Loucy (cell line): ENCODE data around the gene USP2.

Experiments used
- H2AFZ ChIP-seq: fragments of 200-600 bp; sonication (generic); 2 replicates; pipeline ENCODE4 v1.6.0; 2016; ENCODE audit warnings: antibody characterized with exemption, mild to moderate bottlenecking, low read length, moderate library complexity
- H3F3A ChIP-seq: fragments of 200-600 bp; 2 replicates; pipeline ENCODE4 v1.6.0; 2016; ENCODE audit warnings: antibody characterized with exemption, low read depth, mild to moderate bottlenecking
- H3K27me3 ChIP-seq: fragments of 200-600 bp; sonication (generic); 2 replicates; pipeline ENCODE4 v1.6.1; 2014; ENCODE audit warnings: low read length, mild to moderate bottlenecking; ENCODE audit not compliant: insufficient read depth, poor library complexity, severe bottlenecking
- H3K36me3 ChIP-seq: fragments of 200-600 bp; sonication (generic); 2 replicates; pipeline ENCODE4 v1.6.1; 2016; ENCODE audit warnings: low read length; ENCODE audit not compliant: insufficient read depth
- H3K4me1 ChIP-seq: fragments of 200-600 bp; sonication (generic); 2 replicates; pipeline ENCODE4 v1.5.1; 2014; ENCODE audit warnings: low read length, mild to moderate bottlenecking; ENCODE audit not compliant: insufficient read depth, poor library complexity, severe bottlenecking
- H3K4me2 ChIP-seq: fragments of 200-600 bp; sonication (generic); 2 replicates; pipeline ENCODE4 v1.6.0; 2014; ENCODE audit warnings: antibody characterized with exemption, low read length, low read depth, mild to moderate bottlenecking; ENCODE audit not compliant: poor library complexity, severe bottlenecking
- H3K4me3 ChIP-seq: fragments of 200-600 bp; sonication (generic); 2 replicates; pipeline ENCODE4 v1.5.1; 2014; ENCODE audit warnings: low read length, mild to moderate bottlenecking, mixed read lengths; ENCODE audit not compliant: poor library complexity, severe bottlenecking
- H3K79me2 ChIP-seq: fragments of 200-600 bp; sonication (generic); 2 replicates; pipeline ENCODE4 v1.6.1; 2014; ENCODE audit warnings: low read length; ENCODE audit not compliant: insufficient read depth
- H3K9ac ChIP-seq: fragments of 200-600 bp; sonication (generic); 2 replicates; pipeline ENCODE4 v1.6.0; 2014; ENCODE audit warnings: mild to moderate bottlenecking, low read depth, low read length, moderate library complexity; ENCODE audit not compliant: poor library complexity, severe bottlenecking
- H3K9me2 ChIP-seq: fragments of 200-600 bp; sonication (generic); replicated peaks from 2 replicates; pipeline ENCODE4 v1.6.1; 2016; ENCODE audit warnings: low read depth, low read length, mixed read lengths
- H3K9me3 ChIP-seq: fragments of 200-600 bp; sonication (generic); 2 replicates; pipeline ENCODE4 v1.6.1; 2014; ENCODE audit warnings: mild to moderate bottlenecking, antibody characterized with exemption, low read length, low read depth; ENCODE audit not compliant: insufficient read depth
- H4K20me1 ChIP-seq: fragments of 200-600 bp; sonication (generic); 2 replicates; pipeline ENCODE4 v1.6.0; 2014; ENCODE audit warnings: antibody characterized with exemption, low read length, mild to moderate bottlenecking; ENCODE audit not compliant: insufficient read depth, poor library complexity, severe bottlenecking
- EZH2phosphoT487 ChIP-seq: fragments of 200-600 bp; IDR thresholded peaks from 2 replicates; pipeline ENCODE4 v1.6.1; 2018; ENCODE audit warnings: antibody characterized with exemption, mild to moderate bottlenecking, moderate library complexity, borderline replicate concordance
- TF ChIP-seq, protein P1 (sequence below): fragments of 200-600 bp; sonication (generic); conservative IDR thresholded peaks from 2 replicates; pipeline ENCODE4 v1.5.1; 2014; ENCODE audit warnings: mild to moderate bottlenecking, antibody characterized with exemption, low read length

USP2 gene

DNA sequence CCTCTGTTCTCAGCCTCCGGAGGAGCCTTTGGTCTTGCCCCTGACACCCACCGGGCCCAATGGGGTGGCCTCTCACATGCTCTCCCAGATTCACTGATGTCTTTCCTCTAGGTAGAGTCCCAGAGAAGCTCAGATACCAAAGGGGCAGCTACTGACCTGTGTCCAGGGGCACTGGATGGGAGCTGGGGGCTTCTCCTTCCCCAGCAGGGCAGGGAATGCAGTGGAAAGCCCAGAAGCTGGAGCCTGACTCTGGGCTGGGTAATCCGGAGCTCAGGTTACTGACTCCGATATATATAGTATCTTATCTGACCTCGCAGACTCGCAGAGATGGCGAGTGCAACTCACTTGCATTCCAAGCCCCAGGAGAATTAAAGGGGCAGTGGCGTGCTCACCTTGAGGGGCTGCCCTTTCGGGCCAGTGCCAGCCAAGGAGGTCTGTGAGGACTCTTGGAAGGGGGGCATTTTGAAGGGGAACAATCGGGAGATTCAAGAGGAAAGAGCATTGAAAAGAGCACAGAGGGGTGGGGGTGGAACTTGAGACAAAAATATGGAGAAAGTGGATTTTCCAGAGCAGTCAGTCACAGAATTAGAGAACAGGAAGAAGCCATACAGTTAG, 2.5 kb downstream of the USP2 start:
- Histone ChIP-seq H3K27me3 (no peaks in the 10 kb centered on the region), H3K4me2 (peak overlapping the region; percentile 10), H3K9me3 (no peaks in the 10 kb centered on the region), H2AFZ (no peak overlapping the region), H3K36me3 (no peaks in the 10 kb centered on the region), H3K9ac (peak overlapping the region; percentile 5), H4K20me1 (no peaks in the 10 kb centered on the region), H3K79me2 (no peaks in the 10 kb centered on the region), H3F3A (no peaks in the 10 kb centered on the region), H3K9me2 (no peaks in the 10 kb centered on the region), H3K4me1 (peaks cover 22% of the 10 kb centered on the region), H3K4me3 (no peak overlapping the region)
- TF ChIP-seq, protein P1, sequence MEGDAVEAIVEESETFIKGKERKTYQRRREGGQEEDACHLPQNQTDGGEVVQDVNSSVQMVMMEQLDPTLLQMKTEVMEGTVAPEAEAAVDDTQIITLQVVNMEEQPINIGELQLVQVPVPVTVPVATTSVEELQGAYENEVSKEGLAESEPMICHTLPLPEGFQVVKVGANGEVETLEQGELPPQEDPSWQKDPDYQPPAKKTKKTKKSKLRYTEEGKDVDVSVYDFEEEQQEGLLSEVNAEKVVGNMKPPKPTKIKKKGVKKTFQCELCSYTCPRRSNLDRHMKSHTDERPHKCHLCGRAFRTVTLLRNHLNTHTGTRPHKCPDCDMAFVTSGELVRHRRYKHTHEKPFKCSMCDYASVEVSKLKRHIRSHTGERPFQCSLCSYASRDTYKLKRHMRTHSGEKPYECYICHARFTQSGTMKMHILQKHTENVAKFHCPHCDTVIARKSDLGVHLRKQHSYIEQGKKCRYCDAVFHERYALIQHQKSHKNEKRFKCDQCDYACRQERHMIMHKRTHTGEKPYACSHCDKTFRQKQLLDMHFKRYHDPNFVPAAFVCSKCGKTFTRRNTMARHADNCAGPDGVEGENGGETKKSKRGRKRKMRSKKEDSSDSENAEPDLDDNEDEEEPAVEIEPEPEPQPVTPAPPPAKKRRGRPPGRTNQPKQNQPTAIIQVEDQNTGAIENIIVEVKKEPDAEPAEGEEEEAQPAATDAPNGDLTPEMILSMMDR, result no peak
- no peak for TF ChIP-seq EZH2phosphoT487

DNA sequence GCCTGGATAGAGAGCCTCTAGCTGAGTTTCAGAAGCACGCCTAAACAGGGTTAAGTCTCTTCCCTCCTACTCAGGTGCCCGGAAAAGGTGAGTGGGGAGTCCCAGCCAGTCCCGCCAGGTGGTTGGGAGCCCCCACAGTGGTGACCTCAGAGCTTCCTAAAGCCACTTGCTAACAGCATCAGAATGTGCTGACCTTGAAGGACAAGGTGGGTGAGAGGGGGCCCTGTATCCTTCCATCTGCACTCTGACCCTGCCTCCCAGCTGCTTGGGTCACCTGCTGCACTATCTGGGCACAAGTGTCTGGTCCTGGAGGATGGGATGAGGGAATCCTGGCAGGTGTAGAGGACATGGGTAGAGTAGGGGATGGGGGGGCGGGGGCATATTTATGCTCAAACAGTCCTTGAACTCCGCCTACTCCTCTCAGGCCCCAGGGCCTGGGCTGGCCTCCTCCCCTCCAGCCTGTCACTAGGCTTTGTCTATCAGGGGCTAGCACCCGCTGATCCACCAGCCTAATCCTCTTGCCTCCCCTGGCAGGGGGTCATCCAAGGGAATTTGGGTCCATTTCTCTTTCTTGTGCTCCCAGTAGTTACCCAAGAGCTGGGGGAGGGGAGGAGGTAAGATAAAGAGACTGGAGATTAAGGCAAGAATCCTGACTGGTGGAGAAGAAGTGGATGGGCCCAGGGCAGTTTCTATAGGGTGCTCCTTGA, 3.4 kb downstream of the USP2 start:
- Histone ChIP-seq H3K27me3 (no peaks in the 10 kb centered on the region), H3F3A (no peaks in the 10 kb centered on the region), H3K36me3 (no peaks in the 10 kb centered on the region), H2AFZ (no peak overlapping the region), H3K9me2 (no peaks in the 10 kb centered on the region), H3K4me1 (peaks cover 30% of the 10 kb centered on the region), H3K9ac (peak overlapping the region; percentile 58), H4K20me1 (no peaks in the 10 kb centered on the region), H3K79me2 (no peaks in the 10 kb centered on the region), H3K9me3 (no peaks in the 10 kb centered on the region), H3K4me2 (peak overlapping the region; percentile 28), H3K4me3 (peak overlapping the region; percentile 2)
- TF ChIP-seq, protein P1, result no peak
- no peak for TF ChIP-seq EZH2phosphoT487

DNA sequence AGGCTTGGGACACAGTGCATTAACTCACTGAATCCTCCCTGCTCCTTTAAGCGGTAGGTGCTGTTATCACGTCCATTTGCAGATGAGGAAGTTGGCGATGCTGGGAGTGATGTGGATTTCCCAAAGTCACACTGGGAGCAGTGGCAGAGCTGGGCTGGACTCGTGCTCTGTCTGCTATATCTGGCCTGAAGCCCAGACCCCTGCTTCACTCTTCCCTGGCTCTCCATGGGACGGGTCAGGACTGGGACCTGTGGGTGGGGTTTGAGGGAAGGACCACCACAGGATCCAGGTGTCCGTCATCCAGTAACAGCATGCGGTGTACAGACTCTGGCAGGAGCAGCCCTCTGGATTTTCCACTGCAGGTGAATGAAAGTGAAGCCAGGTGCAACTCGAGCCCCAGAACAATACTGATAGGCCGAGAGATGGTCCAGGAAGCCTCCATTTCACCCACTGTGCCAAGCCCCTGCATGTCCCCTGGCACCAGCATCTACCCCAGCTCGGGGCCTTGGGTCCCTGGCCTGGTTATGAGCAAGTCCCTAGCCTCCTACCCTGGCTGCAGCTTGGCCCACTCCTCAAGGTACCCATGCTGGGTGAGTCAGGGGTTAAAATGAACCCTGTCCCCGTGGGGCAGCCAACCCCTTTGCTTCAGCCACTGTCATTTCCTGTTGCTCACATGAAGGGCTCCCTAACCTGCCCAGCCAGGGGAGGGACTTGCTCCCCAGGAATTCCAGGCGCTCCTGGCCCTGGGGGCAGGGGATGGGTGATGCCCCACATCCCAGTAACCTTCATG, 4.2 kb downstream of the USP2 start:
- H3K4me2 ChIP-seq, result peak overlapping the region; percentile 28
- no peaks in the 10 kb centered on the region for H3K9me3 ChIP-seq
- peak overlapping the region; percentile 2 for H3K4me3 ChIP-seq
- H3K4me1 ChIP-seq, result peaks cover 30% of the 10 kb centered on the region
- H3K27me3 ChIP-seq, result no peaks in the 10 kb centered on the region
- no peaks in the 10 kb centered on the region for H3K36me3 ChIP-seq
- no peaks in the 10 kb centered on the region for H3K9me2 ChIP-seq
- no peaks in the 10 kb centered on the region for H3K79me2 ChIP-seq
- 0 out of 2 replicates have a peak overlapping the region, but pooled peaks have one; percentile 45 for H2AFZ ChIP-seq
- TF ChIP-seq EZH2phosphoT487, result no peak
- TF ChIP-seq, protein P1, result no peak
- H4K20me1 ChIP-seq, result no peaks in the 10 kb centered on the region
- peak overlapping the region; percentile 58 for H3K9ac ChIP-seq
- no peaks in the 10 kb centered on the region for H3F3A ChIP-seq
